ENCODE measurements around the gene WRNIP1. TPM values are rescaled to one million over a fixed set of nuclear protein-coding genes. Genes with fewer than 3 reads are reported as not detected.

The WRNIP1 gene
- total RNA-seq, 1 donor from 2014 or later: 73.6 TPM

DNA sequence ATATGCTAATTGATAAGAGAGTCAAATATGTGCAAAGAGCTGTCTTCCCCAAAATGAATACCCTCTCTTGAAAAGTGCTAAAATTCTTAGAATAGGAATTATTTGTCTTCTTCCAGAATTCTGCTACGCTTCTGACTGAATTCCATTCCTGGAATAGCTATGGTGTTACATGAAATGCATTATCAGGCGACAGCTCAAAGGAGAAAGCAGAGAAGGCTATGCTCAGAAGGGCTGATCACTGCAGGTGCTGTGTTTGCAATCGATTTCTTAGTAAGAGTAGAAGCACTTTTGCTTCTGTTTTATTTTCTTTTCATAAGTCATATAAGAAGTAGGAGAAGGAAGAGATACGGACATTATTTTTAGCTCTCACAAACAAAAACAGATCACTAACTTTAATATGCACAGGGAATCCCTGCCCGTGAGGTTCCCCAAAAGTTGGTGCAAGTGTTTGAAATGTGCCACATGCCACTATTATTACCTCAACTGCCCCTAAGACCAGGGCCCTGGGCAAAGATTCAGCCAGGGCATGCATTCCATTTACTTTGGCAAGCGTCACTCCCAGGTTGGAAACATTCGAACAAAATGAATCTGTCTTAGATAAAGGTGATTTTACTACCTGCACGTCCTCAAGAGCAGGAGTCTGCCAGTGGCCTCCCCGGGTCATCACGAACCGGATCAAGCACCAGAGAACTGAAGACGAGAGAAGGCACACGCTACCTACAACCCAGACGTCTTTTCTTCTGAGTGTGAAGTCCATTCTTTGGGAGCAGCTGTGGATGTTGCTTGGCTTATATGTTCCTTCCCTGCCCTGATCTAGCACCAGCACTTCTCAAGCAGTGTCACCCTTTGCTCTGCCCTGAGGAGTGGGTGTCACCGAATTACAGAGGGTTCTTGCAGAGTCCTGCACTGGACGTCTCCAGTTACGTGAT, 21.6 kb upstream of the WRNIP1 start:
- no peak for DNase-seq (ENCODE audit: low read depth)

DNA sequence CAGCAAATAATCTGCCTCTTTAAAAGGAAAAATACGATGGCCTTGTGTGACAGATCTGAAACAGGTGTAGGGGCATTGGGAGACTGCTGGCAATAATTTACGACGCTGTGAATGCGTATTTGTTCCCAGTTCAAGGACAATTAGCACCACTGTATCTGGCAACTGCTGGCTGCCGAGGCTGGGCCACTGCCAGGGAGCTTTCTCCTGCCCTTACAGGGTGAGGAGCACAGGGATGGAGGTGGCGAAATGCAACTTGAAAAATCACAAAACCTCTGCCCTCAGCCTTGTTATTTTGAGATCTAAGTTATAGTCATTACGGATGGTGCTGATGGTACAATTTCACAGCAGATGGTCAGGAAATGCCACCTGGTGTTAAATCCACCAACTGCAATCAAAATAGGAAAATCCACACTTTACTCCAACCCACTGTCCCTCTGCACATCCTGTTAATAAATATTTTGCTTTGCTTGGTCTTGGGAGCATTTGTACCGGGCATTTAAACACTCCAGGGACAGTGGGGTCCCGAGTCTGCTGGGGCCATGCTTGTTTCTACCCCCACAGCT, 20.9 kb upstream of the WRNIP1 start:
- no peaks in the 10 kb centered on the region for H3K36me3 ChIP-seq (ENCODE audit: control insufficient read depth, insufficient read depth, low read length)
- no peak for DNase-seq (ENCODE audit: low read depth)
- H3K27me3 ChIP-seq (ENCODE audit: control insufficient read depth, insufficient read depth, low read length): no peaks in the 10 kb centered on the region
- H3K4me3 ChIP-seq (ENCODE audit: low read depth, low read length): no peak overlapping the region
- TF ChIP-seq, protein P1, sequence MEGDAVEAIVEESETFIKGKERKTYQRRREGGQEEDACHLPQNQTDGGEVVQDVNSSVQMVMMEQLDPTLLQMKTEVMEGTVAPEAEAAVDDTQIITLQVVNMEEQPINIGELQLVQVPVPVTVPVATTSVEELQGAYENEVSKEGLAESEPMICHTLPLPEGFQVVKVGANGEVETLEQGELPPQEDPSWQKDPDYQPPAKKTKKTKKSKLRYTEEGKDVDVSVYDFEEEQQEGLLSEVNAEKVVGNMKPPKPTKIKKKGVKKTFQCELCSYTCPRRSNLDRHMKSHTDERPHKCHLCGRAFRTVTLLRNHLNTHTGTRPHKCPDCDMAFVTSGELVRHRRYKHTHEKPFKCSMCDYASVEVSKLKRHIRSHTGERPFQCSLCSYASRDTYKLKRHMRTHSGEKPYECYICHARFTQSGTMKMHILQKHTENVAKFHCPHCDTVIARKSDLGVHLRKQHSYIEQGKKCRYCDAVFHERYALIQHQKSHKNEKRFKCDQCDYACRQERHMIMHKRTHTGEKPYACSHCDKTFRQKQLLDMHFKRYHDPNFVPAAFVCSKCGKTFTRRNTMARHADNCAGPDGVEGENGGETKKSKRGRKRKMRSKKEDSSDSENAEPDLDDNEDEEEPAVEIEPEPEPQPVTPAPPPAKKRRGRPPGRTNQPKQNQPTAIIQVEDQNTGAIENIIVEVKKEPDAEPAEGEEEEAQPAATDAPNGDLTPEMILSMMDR (IDR thresholded peaks at IDR 0.05; ENCODE audit: insufficient read depth, low read length, poor library complexity, severe bottlenecking): peak; percentile 41

More for the DNA sequence above, 21.6 kb upstream of the WRNIP1 start:
- Histone ChIP-seq H3K27me3 (ENCODE audit: control insufficient read depth, insufficient read depth, low read length) (no peaks in the 10 kb centered on the region), H3K36me3 (ENCODE audit: control insufficient read depth, insufficient read depth, low read length) (no peaks in the 10 kb centered on the region), H3K4me3 (ENCODE audit: low read depth, low read length) (no peak overlapping the region)
- TF ChIP-seq, protein P1 (IDR thresholded peaks at IDR 0.05; ENCODE audit: insufficient read depth, low read length, poor library complexity, severe bottlenecking): no peak

DNA sequence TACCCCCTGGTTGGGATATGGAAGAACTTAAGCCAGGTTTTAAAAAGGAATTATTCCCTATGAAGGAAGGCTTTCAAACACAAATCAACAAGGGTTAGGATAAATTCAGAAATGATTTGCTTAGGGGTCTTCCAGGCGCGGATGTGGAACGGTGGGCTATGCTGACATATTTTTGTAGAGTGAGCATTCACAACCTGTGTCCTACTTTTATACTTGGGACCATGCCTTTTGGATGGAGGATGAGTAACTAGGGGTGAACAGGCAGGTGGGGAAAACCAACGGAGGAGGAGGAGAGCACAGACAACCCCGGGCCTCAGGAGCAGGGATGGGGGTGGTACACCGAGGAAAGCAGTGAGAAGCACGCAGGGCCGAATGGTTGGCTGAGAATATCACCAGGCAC, 20.4 kb upstream of the WRNIP1 start:
- TF ChIP-seq, protein P1 (IDR thresholded peaks at IDR 0.05; ENCODE audit: insufficient read depth, low read length, poor library complexity, severe bottlenecking): no peak
- no peaks in the 10 kb centered on the region for H3K36me3 ChIP-seq (ENCODE audit: control insufficient read depth, insufficient read depth, low read length)
- H3K4me3 ChIP-seq (ENCODE audit: low read depth, low read length): no peak overlapping the region
- no peak for DNase-seq (ENCODE audit: low read depth)
- no peaks in the 10 kb centered on the region for H3K27me3 ChIP-seq (ENCODE audit: control insufficient read depth, insufficient read depth, low read length)

DNA sequence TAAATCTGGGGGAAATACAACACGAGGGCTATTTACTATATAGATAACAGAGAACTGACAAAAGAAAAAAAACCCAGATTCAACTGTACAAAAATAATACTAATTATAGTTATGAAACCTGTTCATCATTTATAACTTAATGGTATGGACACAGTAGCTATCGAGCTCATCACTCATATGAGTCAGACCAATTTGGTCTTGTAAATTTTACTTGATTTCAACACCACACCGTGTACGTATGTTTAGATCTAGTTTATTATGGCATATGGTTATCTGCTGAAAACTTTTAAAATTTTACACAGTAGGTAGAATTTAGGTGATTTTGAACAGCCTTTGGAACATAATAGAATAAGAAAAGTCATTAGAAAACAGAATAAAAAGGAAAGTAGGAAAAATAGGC, 19.9 kb upstream of the WRNIP1 start:
- TF ChIP-seq, protein P1 (IDR thresholded peaks at IDR 0.05; ENCODE audit: insufficient read depth, low read length, poor library complexity, severe bottlenecking): no peak
- DNase-seq (ENCODE audit: low read depth): no peak
- Histone ChIP-seq H3K27me3 (ENCODE audit: control insufficient read depth, insufficient read depth, low read length) (no peaks in the 10 kb centered on the region), H3K4me3 (ENCODE audit: low read depth, low read length) (no peak overlapping the region), H3K36me3 (ENCODE audit: control insufficient read depth, insufficient read depth, low read length) (no peaks in the 10 kb centered on the region)

DNA sequence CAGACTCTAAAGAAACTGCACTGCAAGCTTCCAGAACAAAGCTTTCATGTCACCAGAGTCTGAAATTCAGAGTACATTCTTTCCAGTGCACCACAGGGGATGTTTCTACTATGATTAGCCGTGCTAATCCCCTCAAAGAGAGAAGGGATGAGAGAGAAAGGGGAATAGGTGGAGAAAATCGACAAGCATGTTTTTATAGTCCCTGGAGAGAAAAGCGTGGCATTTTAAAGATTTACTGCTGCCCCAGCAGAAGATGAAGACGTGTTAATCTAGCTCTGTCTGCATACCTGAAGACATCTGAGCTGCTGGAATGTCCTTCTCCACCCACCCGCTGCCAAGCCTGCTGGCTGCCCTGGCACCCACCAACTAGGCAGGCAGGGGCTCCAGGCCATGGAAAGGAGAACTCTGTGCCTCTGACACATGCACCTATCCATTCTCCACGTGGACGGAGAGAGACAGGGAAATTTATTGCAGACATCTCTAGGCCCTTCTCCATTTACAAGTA, 18.6 kb upstream of the WRNIP1 start:
- H3K27me3 ChIP-seq (ENCODE audit: control insufficient read depth, insufficient read depth, low read length): no peaks in the 10 kb centered on the region
- no peaks in the 10 kb centered on the region for H3K36me3 ChIP-seq (ENCODE audit: control insufficient read depth, insufficient read depth, low read length)
- no peak overlapping the region for H3K4me3 ChIP-seq (ENCODE audit: low read depth, low read length)
- no peak for DNase-seq (ENCODE audit: low read depth)
- TF ChIP-seq, protein P1 (IDR thresholded peaks at IDR 0.05; ENCODE audit: insufficient read depth, low read length, poor library complexity, severe bottlenecking): no peak

All from kidney epithelial cell (primary cell).